Measurements from ENCODE around the gene DHRS7C. TPM values are rescaled to one million over a fixed set of nuclear protein-coding genes. Genes with fewer than 3 reads are reported as not detected.

DHRS7C gene
- polyA plus RNA-seq, 1 donor (not counting 4 experiments of a cell fraction or from before 2014, with no cell fraction given): not detected

GRCh38 chr17:9802294-9802693, 10.9 kb upstream of the DHRS7C start:
- DNase-seq (ENCODE audit: low read depth, low spot score) (no peak), FAIRE-seq (no peak)
- Histone ChIP-seq H3K79me2 (ENCODE audit: control insufficient read depth, insufficient read depth, low read length) (no peaks in the 10 kb centered on the region), H2AFZ (ENCODE audit: control insufficient read depth, low read length) (no peak overlapping the region), H3K4me1 (ENCODE audit: control insufficient read depth, extremely low read depth, insufficient read depth, low read length) (no peaks in the 10 kb centered on the region), H3K27me3 (ENCODE audit: control insufficient read depth, extremely low read depth, insufficient read depth, low read length) (no peaks in the 10 kb centered on the region), H3K9ac (ENCODE audit: control insufficient read depth, extremely low read depth, insufficient read depth, low read length) (no peak overlapping the region), H3K9me3 (ENCODE audit: control insufficient read depth, low read depth, low read length) (no peaks in the 10 kb centered on the region), H3K4me3 (ENCODE audit: control insufficient read depth in 2 of 3, extremely low read depth in 1 of 3, insufficient read depth in 2 of 3, low read depth in 1 of 3, low read length in 3 of 3) (no peak overlapping the region), H3K4me2 (ENCODE audit: control insufficient read depth, extremely low read depth, insufficient read depth, low read depth, low read length) (no peak overlapping the region), H4K20me1 (ENCODE audit: control insufficient read depth, extremely low read depth, insufficient read depth, low read length) (no peaks in the 10 kb centered on the region), H3K9me1 (ENCODE audit: control insufficient read depth, extremely low read depth, insufficient read depth, low read length) (no peaks in the 10 kb centered on the region), H3K27ac (ENCODE audit: control insufficient read depth, insufficient read depth, low read length) (no peak overlapping the region), H3K36me3 (ENCODE audit: control insufficient read depth in 2 of 2, extremely low read depth in 1 of 2, insufficient read depth in 2 of 2, low read length in 2 of 2) (no peaks in the 10 kb centered on the region)
- dilution Hi-C loops (cut with MboI; ENCODE audit: extremely low pct_ligation_motif_present, low sequenced_read_pairs): no loop called here
- no peak for TF ChIP-seq CTCF (optimal IDR thresholded peaks at IDR 0.05 in 1 of 3, IDR thresholded peaks at IDR 0.05 in 1 of 3, conservative IDR thresholded peaks at IDR 0.05 in 1 of 3; ENCODE audit: extremely low read depth in 1 of 3, insufficient read depth in 2 of 3, low read length in 3 of 3)
- no peak for TF ChIP-seq EZH2 (IDR thresholded peaks at IDR 0.05; ENCODE audit: low read length)

- Histone ChIP-seq H3K9me3 (ENCODE audit: control insufficient read depth, low read depth, low read length) (no peaks in the 10 kb centered on the region), H3K36me3 (ENCODE audit: control insufficient read depth in 2 of 2, extremely low read depth in 1 of 2, insufficient read depth in 2 of 2, low read length in 2 of 2) (no peaks in the 10 kb centered on the region), H3K4me2 (ENCODE audit: control insufficient read depth, extremely low read depth, insufficient read depth, low read depth, low read length) (no peak overlapping the region), H4K20me1 (ENCODE audit: control insufficient read depth, extremely low read depth, insufficient read depth, low read length) (no peaks in the 10 kb centered on the region), H3K9ac (ENCODE audit: control insufficient read depth, extremely low read depth, insufficient read depth, low read length) (no peak overlapping the region), H3K4me1 (ENCODE audit: control insufficient read depth, extremely low read depth, insufficient read depth, low read length) (no peaks in the 10 kb centered on the region), H3K27ac (ENCODE audit: control insufficient read depth, insufficient read depth, low read length) (no peak overlapping the region), H3K27me3 (ENCODE audit: control insufficient read depth, extremely low read depth, insufficient read depth, low read length) (no peaks in the 10 kb centered on the region), H3K79me2 (ENCODE audit: control insufficient read depth, insufficient read depth, low read length) (no peaks in the 10 kb centered on the region), H3K9me1 (ENCODE audit: control insufficient read depth, extremely low read depth, insufficient read depth, low read length) (no peaks in the 10 kb centered on the region), H3K4me3 (ENCODE audit: control insufficient read depth in 2 of 3, extremely low read depth in 1 of 3, insufficient read depth in 2 of 3, low read depth in 1 of 3, low read length in 3 of 3) (no peak overlapping the region), H2AFZ (ENCODE audit: control insufficient read depth, low read length) (no peak overlapping the region)
- dilution Hi-C loops (cut with MboI; ENCODE audit: extremely low pct_ligation_motif_present, low sequenced_read_pairs): no loop called here
- DNase-seq (ENCODE audit: low read depth, low spot score) (no peak), FAIRE-seq (no peak)
- no peak for TF ChIP-seq CTCF (optimal IDR thresholded peaks at IDR 0.05 in 1 of 3, IDR thresholded peaks at IDR 0.05 in 1 of 3, conservative IDR thresholded peaks at IDR 0.05 in 1 of 3; ENCODE audit: extremely low read depth in 1 of 3, insufficient read depth in 2 of 3, low read length in 3 of 3)
- no peak for TF ChIP-seq EZH2 (IDR thresholded peaks at IDR 0.05; ENCODE audit: low read length)
These were observed 10.1 kb upstream of the DHRS7C start for GRCh38 chr17:9801505-9801904.
